ENCODE results near the gene TGFB1I1. TPM values are rescaled to one million over a fixed set of nuclear protein-coding genes. Genes with fewer than 3 reads are reported as not detected.
"Not testable (repeated sequence)": the region's sequence is repeated elsewhere in the genome, so short reads cannot be mapped to it uniquely, and the experiment has no call there.

TGFB1I1 gene
- polyA plus RNA-seq, 12 donors = 61.4 to 120 (median 76.4) TPM; not detected in 1

- peak; percentile 93 for DNase-seq
Measured at GRCh38 chr16:31507929-31508705, 36.2 kb downstream of the TGFB1I1 start, which contains the start of gene RUSF1. Gene RUSF1, minus strand, starts transcription at chr16:31508391. Its CDS starts 18 bp downstream, at chr16:31508373.

GRCh38 chr16:31508706-31509195 is 36.8 kb downstream of the TGFB1I1 start:
- peak; percentile 69 for DNase-seq

GRCh38 chr16:31513126-31513525 is 41.2 kb downstream of the TGFB1I1 start:
- DNase-seq = no peak

- no peak for DNase-seq
Measured at GRCh38 chr16:31513884-31514283, 41.9 kb downstream of the TGFB1I1 start.

GRCh38 chr16:31517800-31518402 is 45.9 kb downstream of the TGFB1I1 start:
- DNase-seq = no peak

- no peak for DNase-seq
Measured at GRCh38 chr16:31519759-31520431, 47.9 kb downstream of the TGFB1I1 start.

- no peak for DNase-seq
Measured at GRCh38 chr16:31521368-31521767, 49.4 kb downstream of the TGFB1I1 start.

- no peak for DNase-seq
Measured at GRCh38 chr16:31522071-31522470, 50.1 kb downstream of the TGFB1I1 start.

- not testable (repeated sequence) for DNase-seq
Measured at GRCh38 chr16:31523768-31524167, 51.8 kb downstream of the TGFB1I1 start.

GRCh38 chr16:31525113-31525512 is 53.2 kb downstream of the TGFB1I1 start:
- no peak for DNase-seq

Other genes starting within 250 kb of the TGFB1I1 start
- 1 to 10 TPM in 11 of 12 donors, not detected in 1; 2.1 to 9.2 (median 3.2) TPM for gene ITGAM, start 212.2 kb upstream of the TGFB1I1 start, polyA plus RNA-seq (ENCODE audit: insufficient read length in 12 of 12)
- 1 to 10 TPM in 4 of 12 donors, under 1 TPM in 6, not detected in 2; 0.34 to 7.5 (median 0.84) TPM for gene ITGAX, start 117.0 kb upstream of the TGFB1I1 start, polyA plus RNA-seq (ENCODE audit: insufficient read length in 12 of 12)
- 1 to 10 TPM in 4 of 12 donors, under 1 TPM in 6, not detected in 2; 0.15 to 1.5 (median 0.62) TPM for gene ITGAD, start 78.8 kb upstream of the TGFB1I1 start, polyA plus RNA-seq (ENCODE audit: insufficient read length in 12 of 12)
- 100 to 1,000 TPM in 11 of 12 donors, not detected in 1; 146 to 481 (median 259) TPM for gene COX6A2, start 43.8 kb upstream of the TGFB1I1 start, polyA plus RNA-seq (ENCODE audit: insufficient read length in 12 of 12)
- gene ZNF843, start 29.4 kb upstream of the TGFB1I1 start, polyA plus RNA-seq (ENCODE audit: insufficient read length in 12 of 12) = 1 to 10 TPM in 10 of 12 donors, not detected in 2; 1.5 to 3.9 (median 2.5) TPM
- gene ARMC5, start 12.7 kb upstream of the TGFB1I1 start, polyA plus RNA-seq (ENCODE audit: insufficient read length in 12 of 12) = 10 to 100 TPM in 2 of 12 donors, 1 to 10 TPM in 9, not detected in 1; 5.3 to 11.1 (median 7.4) TPM
- 10 to 100 TPM in 2 of 12 donors, 1 to 10 TPM in 6, under 1 TPM in 2, not detected in 2; 0.98 to 11.3 (median 5.0) TPM for gene SLC5A2, start 11.0 kb downstream of the TGFB1I1 start, polyA plus RNA-seq (ENCODE audit: insufficient read length in 12 of 12)
- gene RUSF1, start 36.2 kb downstream of the TGFB1I1 start, polyA plus RNA-seq (ENCODE audit: insufficient read length in 12 of 12) = 10 to 100 TPM in 11 of 12 donors, not detected in 1; 37.1 to 73.0 (median 45.6) TPM
- 10 to 100 TPM in 7 of 12 donors, 1 to 10 TPM in 4, not detected in 1; 5.6 to 58.5 (median 12.1) TPM for gene AHSP, start 55.7 kb downstream of the TGFB1I1 start, polyA plus RNA-seq (ENCODE audit: insufficient read length in 12 of 12)